NCI-H1436 (cell line): Measurements from ENCODE around the gene SHISA7.
"Not testable (repeated sequence)": the region's sequence is repeated elsewhere in the genome, so short reads cannot be mapped to it uniquely, and the experiment has no call there.

ENCODE experiments used
- DNase-seq: peaks from one replicate; lab custom pipeline; 2025; lab: John Stamatoyannopoulos, UW

Gene SHISA7

DNA sequence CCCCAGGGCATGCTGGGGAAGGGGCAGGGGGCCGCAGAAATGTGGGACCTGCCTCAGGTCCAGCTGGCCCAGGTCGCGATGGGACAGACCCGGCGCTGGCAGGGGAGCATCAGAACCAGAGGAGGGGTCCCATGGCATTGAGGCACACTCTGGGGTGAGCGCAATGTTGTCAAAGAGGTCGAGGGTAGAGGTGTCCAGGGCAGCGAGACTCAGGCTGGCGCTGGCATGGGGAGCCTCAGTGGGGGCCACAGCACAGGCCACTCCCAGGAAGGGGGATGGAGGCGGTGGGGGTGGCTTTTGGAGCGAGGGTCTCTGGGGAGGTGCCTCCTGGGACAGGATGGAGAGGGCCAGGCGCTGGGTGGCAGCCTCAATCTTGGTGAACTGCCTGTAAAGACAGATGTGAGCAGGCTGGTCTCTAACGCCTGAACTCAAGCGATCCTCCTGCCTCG, 20.5 kb upstream of the SHISA7 start:
- no peak for DNase-seq

DNA sequence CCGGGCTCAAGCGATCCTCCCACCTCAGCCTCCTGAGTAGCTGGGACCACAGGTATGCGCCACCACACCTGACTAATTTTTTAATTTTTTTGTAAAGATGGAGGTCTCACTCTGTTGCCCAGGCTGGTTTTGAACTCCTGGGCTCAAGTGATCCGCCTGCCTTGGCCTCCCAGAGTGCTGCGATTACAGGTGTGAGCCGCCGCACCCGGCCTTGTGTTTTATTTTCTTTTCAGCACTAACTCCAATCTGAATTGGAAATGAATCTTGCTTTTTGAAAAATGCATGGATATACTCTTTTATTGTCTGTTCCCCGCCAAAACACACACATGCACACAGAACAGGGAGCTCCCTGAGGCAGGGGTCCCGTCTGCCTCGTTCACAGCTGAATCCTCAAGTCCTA, 19.6 kb upstream of the SHISA7 start:
- DNase-seq: no peak

DNA sequence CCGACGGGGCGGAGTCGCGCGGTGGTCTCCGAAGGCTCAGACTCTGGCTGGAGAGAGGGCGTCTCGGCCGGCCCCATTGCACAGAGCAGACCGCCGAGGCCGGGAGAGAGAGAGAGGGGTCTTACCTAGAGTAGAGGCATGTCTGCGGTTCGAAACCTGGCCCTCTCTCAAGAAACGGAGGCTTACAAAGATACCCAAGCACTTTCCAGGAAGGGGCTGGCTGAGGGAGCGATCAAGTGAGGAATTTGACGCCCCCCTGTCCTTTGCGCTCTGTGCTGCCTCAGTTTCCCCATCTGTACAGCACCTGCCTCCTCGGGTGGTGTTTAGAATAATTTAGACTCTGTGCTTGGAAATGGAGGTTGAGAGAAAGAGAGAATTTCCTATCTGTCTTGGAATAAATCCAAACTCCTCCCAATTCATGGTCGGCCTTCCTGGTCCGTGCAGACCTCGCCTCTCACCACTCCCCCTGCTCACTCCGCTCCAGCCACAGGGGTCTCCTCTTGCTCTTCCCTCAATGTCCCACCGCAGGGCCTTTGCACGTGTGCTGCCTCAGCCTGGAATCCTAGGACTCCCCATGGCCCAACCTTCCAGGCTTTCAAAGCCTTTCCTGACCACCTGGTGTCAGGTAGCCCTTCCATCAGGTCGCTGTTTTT, 19.0 kb upstream of the SHISA7 start:
- DNase-seq: no peak

DNA sequence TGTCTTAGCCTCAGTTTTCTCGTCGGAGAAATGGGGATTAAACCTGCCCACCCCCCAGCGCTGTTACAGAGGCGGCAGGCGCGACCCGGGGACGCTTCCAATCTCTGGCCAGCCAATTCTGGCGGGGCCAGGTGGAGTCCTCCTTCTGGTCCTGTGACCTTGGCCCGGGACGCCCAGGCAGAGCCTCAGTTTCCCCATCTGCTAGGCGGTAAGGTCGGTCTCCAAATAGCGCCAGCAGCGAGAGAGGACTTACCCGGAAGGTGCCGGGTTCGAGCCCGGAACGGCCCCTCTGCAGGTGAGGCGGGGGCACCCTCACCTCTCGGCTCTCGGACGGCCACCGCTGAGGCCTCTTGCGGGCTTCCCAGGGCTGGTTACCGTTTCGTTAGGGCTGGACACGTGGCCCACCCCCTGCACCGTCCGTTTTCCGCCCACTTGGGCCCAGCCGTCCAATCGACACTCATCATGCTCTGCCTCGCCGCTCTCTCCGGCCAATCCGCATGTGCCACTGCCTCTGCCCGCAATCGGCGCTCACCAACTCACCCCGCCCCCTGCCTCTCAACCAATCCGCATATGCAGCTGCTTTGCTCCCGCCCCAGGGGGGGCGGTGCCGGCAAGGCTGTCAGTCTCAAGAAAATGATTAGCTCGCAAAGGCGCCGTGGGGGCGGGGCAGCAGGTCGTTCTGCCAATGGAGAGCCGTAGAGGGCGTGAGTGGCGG, 18.3 kb upstream of the SHISA7 start, which contains the start of gene ISOC2:
ISOC2 (minus strand) TSS at position 384 of the 715 bp plus-strand sequence. CDS start 5,156 bp downstream, outside the sequence.
- peak; percentile 100 for DNase-seq

DNA sequence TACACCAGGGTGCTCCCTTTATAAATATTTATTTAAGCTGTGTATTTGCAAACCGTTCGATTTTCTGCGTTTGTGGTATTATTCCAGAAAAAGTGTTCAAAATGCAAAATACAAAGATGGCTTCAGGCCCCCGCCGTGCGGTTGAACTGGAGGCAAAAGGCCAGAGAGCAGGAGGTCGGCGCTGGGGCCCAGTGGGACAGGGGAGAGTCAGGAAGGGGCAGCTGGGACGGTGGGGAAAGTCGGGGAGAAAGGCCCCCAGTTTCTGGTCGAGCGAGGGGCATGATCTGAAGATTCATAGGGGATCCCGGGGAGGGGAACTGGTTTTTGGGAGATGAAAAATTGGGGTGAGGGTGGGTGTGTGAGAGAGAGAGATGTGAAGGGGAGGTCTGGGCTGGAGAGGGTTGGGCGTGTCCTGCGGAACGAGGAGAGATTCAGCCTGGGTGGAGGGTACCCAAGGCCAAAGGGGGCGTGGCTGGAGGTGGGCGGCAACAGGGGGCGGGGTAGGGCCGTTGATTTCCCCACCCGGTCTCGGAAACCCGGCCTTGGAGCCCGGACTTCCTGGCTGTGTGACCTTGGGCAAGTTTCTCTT, 17.7 kb upstream of the SHISA7 start:
- DNase-seq: peak; percentile 84

DNA sequence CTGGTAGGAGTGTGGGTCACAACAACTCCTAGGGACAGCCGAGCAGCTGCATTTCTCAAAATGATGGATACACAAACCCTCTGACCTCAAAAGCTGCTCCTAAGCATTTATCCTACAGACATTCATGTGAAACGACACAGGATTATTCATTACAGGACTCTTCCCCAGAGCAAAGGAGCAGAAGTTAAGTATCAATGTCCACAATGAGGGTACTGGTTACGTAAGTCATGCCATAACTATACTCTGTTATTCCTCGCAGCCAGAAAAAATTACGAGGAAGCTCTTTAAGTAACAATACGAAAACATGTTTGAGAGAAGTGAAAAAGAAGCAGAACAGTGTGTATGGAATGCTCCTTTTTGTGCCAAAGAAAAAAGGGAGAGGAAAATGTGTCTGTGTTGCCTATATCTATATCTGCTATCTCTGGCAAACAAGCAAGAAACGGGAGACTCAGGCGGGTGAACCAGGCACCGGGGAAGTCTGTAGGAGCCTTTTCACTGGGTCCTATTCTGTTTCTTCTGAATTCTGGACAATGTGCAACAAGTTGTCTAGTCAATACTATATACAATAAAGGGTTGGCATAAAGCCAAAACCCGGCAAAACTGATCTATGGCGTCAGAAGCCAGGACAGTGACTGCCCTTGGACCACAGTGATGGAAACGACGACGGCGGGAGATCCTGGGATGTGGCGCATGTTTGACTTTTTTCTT, 17.0 kb upstream of the SHISA7 start:
- no peak for DNase-seq

DNA sequence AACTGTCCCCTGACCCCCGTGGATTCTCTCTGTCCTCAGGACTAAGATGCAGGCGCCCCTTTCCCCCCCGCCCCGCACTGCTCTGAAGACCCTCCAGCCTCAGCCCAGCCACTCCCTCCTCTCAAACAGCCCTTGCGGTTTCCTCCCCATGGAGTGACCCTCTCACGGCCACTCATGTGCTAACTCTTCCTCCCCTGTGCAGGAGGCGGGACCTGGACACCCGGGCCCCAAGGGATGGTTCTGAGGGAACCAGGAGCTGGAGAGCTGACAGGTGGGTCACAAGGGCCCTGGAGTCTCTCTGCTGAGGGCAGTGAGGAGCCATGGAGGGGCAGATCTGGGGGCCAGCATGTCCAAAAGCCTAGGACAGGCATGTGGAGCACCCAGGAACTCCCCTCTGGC, 16.4 kb upstream of the SHISA7 start:
- DNase-seq: no peak

DNA sequence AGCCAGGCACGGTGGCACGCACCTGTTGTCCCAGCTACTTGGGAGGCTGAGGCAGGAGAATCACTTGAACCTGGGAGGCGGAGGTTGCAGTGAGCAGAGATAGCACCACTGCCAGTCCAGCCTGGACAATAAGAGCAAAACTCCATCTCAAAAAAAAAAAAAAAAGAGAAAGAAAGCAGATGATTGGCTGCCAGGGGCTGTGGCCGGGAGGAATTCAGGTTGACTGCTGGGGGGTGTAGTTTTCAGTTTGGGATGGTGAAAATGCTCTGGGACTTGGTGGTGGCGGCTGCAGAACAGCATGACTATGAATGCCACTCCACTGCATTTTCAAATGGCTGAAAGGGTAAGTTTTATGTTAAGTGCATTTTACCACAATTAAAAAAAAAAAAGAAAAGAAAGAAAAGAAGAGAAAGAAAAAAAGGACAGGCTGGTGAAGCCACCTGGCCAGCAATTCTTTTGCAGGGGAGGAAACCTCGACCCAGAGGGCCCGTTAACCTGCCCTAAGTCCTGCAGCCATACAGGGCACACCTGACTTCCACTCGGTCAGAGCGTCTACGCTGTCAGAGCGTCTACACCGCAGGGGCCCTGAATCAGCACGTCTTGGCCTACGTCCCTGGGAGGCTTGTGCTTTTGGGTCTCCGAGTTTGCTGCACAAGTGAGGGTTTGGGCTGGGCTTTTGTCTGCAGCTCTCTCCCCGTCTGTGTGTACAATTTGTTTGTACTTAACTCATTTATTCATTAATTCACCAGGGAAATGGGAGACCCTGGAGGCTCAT, 14.8 kb upstream of the SHISA7 start:
- DNase-seq: peak; percentile 37

DNA sequence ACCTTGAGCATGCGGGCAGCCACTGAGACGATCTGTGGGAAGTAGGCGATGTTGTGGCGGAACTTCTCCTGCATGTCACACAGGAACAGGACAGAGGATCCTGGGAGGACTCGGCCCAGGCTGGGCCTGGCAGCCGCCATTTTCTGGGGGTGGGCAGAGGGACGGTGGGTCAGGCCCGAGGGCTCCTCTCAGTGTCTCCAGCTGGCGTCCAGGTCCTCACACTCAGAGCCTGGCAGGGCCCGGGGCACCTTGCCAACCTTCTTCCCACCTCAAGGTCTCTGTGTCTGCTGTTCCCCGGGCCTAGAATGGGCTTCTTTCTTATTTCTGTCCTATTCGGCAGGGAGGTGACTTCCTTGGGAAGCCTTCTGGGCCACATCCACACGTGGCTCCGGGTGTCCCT, 13.2 kb upstream of the SHISA7 start:
- DNase-seq: no peak

DNA sequence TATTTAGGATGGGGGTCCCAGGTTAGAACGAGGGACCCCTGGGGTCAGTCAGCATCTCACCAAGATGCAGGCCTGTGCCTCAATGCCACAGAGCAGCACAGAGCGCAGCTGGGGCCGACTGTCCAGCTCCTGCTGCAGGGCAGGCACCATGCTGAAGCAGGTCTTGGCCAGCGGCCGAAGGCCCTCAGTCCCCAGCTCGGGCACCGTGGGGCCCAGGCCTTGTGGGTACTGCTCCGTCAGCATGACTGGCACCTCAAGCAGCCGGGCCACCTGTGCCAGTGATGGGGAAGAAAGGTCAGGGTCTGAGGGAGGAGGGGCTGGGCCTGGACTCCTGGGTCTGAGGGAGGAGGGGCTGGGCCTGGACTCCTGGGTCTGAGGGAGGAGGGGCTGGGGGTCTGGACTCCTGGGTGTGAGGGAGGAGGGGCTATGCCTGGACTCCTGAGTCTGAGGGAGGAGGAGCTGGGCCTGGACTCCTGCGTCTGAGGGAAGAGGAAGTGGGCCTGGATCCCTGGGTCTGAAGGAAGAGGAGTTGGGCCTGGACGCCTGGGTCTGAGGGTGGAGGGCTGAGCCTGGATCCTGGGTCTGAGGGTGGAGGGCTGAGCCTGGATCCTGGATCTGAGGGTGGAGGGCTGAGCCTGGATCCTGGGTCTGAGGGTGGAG, 12.6 kb upstream of the SHISA7 start:
- DNase-seq: no peak

DNA sequence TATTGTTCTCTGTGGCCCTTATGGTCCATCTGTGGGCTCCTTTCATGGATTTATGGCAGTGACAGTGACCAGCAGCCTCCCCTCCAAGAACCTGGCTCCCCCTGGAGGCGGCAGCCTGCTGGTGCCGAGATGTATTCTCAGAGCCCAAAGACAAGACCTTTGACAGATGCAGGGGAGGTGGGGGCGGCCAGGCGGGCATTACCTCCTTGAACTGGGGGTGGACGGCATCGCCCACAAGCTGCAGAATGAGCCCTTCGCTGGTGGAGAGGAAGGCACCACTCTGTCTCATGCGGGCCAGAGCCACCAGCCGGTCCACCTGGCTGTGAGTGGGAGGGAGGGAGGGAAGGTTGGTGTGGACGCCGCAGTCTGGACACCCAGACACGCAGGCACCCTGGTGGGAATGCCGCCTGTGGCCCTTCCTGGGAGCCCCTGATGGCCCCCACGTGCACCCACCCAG, 11.7 kb upstream of the SHISA7 start:
- DNase-seq: peak; percentile 22

DNA sequence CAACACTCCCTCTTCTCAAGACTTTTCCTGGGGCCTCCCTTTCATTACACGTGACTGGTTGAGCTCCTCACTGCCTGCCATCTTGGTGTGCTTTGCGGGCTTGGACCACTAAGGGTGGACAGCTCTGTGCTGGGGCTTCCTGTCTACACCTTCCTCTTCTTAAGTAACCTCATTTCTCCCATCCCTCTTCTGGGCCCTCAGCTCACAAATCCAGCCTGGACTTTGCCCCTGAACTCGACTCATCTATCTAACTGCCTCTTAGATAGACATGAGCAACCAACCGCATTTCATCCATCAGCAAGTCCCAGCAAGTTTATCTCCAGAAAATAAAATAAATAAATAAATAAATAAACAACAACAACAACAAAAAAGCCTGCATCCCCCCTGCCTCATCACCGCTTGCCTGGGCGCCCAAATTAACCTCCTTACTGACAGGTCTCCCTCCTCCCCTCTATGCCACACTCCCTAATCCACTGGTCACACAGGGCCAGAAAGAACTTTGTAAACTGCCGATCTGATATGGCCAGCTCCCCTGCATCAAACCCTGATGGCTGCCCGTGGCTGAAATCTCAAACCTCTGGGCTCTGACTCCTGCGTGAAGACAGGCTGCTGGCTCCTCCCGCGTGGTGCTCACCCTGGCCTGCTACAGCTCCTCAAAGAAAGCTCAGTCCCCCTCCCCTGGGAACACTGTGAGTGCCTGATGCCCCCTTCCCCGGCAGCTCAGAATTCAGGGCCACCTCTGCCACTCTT, 10.6 kb upstream of the SHISA7 start:
- no peak for DNase-seq

DNA sequence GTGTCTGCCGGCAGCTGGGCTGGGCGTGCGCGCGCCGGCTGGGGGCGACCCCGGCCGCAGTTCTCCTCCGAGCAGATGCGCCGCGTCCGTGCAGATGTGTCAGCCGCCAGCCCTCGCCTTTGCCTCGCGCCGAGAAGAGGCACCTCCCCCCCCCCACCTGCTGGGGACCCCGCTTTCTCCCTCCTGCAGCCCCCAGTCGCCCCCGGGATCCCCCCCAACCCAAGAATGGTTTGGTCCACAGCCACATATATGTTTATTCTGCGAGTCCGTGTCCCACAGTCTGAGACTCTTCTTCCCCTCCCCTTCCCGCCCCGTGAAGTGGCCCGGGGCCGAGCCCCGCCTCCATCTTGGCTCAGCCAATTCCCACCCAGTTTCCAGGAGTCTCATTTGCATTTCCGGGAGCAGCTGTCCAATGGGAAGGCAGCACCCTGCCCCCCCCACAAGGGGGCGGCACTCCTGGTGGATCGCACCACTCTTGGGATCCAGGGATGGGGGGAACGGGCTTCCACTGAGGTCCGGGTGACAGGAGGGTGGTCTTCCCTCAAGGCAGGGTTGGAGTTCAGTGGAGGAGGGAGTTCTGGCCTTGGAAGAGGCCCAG, 9.7 kb upstream of the SHISA7 start:
- DNase-seq: peak; percentile 85

DNA sequence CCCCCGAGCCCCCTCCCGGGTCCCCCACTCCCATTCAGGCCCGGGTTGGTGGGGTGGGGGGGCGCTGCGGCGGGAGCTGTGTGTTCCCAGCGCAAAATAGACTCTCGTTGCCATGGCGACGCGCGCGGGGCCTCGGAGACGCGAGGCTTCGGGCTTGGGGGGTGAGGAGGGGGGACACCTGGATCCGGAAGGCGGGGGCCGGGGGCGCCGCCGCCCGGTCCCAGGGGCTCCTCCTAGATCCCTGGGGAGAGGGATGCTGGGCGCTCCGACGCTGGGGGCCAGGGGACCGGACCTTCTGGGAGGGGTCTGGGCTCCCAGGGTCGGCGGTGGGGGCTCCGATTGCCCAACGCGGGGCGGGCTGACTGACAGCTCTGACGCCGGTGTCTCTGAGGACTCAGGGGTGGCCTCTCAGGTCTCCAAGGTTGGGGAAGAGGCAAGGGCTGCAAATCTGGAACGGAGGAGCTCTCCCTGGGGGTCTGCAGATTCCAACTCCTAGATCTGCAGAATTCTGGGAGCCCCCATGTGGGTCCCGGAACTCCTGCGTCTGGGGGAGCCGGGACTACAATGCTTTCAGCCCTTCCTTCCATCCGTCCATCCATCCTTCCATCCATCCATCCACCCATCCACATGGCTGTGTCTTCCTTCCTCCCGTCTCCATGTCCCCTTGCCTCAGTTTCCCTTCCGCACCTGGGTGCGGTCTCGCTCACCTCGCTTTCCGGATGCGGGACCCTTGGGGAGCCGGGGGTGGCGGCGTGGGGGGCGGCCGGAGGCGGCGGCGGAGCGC, 9.1 kb upstream of the SHISA7 start:
- peak; percentile 59 for DNase-seq

DNA sequence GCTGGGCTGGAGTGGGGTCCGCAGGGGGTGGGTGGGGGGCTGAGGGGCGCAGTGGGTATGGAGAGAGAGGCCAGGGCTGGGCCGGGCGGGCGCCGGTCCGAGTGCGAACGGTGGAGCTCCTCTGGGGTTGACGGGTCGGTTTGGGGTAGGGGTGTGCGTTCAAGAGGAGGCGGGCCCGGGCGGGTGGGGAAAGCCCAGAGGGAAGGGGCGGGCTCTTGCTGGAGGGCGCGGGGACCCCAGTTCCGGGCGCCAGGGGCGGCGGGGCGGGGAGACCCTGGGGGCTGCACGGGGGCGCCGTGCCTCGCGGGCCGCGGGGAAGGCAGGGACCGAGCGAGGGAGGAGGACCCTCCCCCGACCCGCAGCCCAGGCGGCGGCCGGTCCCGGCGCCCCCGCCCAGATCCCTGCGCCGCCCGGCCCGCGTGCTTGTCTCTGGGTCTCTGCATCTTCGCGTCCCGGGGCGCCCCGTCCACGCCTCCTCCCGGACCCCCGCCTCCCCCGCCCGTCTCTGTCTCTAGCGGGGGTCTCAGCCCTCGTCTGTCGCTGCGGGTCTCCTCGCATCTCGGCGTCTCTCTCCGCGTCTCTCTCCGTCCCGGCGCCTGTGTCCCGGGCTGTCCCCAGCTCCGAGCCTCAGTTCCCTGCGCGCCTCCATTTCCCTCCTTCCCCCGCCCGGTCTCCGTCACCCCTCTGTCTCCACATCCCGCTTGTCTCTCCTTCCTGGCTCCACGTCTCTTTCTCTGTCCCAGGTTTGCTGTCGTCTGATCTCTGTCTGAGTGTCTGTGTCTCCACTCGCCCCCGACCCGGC, 8.3 kb upstream of the SHISA7 start:
- DNase-seq: no peak

DNA sequence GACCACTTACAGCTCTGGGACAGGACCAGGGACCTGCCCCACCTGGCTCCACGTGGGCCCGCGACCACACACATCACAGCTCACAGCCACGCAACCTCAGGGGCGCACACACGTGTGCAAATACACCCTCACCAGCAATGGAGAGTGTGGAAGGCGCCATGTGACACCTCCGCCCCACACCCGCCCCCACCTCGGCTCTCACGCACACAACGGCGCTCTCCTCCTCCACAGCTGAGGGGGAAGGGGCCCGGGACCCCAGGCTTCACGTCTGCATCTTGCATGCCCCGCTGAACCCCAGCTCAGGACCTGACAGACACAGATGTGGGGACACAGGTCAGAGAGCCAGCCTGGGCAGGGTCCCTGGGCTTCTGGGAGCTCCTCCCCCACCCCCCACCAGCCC, 6.4 kb upstream of the SHISA7 start:
- DNase-seq: no peak

DNA sequence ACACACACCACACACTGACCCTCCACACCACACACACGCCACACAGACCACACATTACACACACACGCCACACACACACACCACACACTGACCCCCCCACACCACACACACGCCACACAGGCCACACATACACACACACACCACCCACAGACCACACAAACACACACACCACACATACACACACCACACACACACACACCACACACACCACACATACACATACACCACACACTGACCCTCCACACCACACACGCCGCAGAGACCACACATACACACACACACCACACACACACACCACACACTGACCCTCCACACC, 5.0 kb upstream of the SHISA7 start:
- not testable (repeated sequence) for DNase-seq

DNA sequence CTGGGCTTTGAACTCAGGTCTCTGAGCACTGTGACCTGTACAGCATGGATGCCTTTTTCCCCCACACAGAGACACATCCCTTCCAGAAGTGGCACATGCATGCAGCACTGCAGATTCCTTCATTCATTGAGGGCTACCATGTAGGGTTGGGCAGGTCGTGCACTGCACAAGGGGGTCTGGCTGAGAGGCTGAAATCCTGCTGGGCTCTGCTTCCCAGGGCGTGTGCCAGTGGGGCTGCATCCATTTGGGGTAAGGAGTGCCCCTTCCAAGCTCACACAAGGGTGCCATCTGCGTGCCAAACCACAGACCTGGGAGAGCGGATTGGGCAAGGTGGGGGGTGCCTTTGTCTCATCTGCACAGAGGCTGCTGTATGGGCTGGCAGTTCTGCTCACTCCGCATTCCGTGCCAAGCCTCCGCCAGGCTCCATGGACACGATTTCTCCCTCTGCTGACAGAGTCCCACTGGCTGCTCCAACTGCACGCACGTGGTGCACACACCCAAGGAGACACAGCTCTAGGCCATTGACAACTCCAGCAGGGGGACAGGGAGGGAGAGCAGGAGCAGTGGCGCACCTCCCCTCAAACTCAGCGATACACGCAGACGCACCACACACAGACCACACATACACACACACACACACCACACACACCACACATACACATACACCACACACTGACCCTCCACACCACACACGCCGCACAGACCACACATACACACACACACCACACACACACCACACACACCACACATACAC, 4.5 kb upstream of the SHISA7 start:
- peak; percentile 53 for DNase-seq
